HEK293 (cell line): ENCODE measurements around the gene ATP5MC2.

ENCODE experiments used
- GFI1B ChIP-seq: fragments of 450-650 bp; formaldehyde crosslinking; IDR thresholded peaks from 2 replicates; pipeline ENCODE4 v1.5.1; 2016; ENCODE audit warnings: missing biosample characterization, missing genetic modification characterization
- HOXA7 ChIP-seq: sonication (generic); formaldehyde crosslinking; IDR thresholded peaks from 2 replicates; pipeline ENCODE4 v1.8.1; 2022; ENCODE audit warnings: missing genetic modification reagents, borderline replicate concordance
- MZF1 ChIP-seq: fragments of 450-650 bp; formaldehyde crosslinking; IDR thresholded peaks from 2 replicates; pipeline ENCODE4 v1.5.1; 2017; ENCODE audit warnings: missing biosample characterization, missing genetic modification characterization, borderline replicate concordance
- OSR2 ChIP-seq: fragments of 450-650 bp; formaldehyde crosslinking; IDR thresholded peaks from 2 replicates; pipeline ENCODE4 v1.5.1; 2016; ENCODE audit warnings: missing biosample characterization, missing genetic modification characterization
- REPIN1 ChIP-seq: fragments of 450-650 bp; formaldehyde crosslinking; IDR thresholded peaks from 2 replicates; pipeline ENCODE4 v1.5.1; 2017; ENCODE audit warnings: missing biosample characterization, missing genetic modification characterization, low read depth
- SP3 ChIP-seq: fragments of 450-650 bp; formaldehyde crosslinking; IDR thresholded peaks from 2 replicates; pipeline ENCODE4 v1.5.1; 2016; ENCODE audit warnings: missing biosample characterization, missing genetic modification characterization
- YY2 ChIP-seq: fragments of 450-650 bp; formaldehyde crosslinking; IDR thresholded peaks from 2 replicates; pipeline ENCODE4 v1.5.1; 2016; ENCODE audit warnings: missing biosample characterization, missing genetic modification characterization
- ZFP37 ChIP-seq: fragments of 450-650 bp; formaldehyde crosslinking; IDR thresholded peaks from 2 replicates; pipeline ENCODE4 v1.5.1; 2016; ENCODE audit warnings: missing biosample characterization, missing genetic modification characterization
- ZNF112 ChIP-seq: fragments of 450-650 bp; formaldehyde crosslinking; IDR thresholded peaks from 2 replicates; pipeline ENCODE4 v1.5.0; 2017; ENCODE audit warnings: missing biosample characterization, missing genetic modification characterization
- ZNF140 ChIP-seq: fragments of 450-650 bp; formaldehyde crosslinking; IDR thresholded peaks from 2 replicates; pipeline ENCODE4 v1.5.1; 2016; ENCODE audit warnings: missing biosample characterization, missing genetic modification characterization
- ZNF16 ChIP-seq: fragments of 450-650 bp; formaldehyde crosslinking; IDR thresholded peaks from 2 replicates; pipeline ENCODE4 v1.5.1; 2016; ENCODE audit warnings: low read depth, missing biosample characterization, missing genetic modification characterization
- ZNF184 ChIP-seq: fragments of 450-650 bp; IDR thresholded peaks from 2 replicates; pipeline ENCODE4 v1.5.1; 2018; ENCODE audit warnings: missing biosample characterization, mild to moderate bottlenecking, missing genetic modification characterization
- ZNF202 ChIP-seq: fragments of 450-650 bp; formaldehyde crosslinking; IDR thresholded peaks from 2 replicates; pipeline ENCODE4 v1.5.1; 2016; ENCODE audit warnings: missing biosample characterization, missing genetic modification characterization, borderline replicate concordance
- ZNF266 ChIP-seq: fragments of 450-650 bp; formaldehyde crosslinking; IDR thresholded peaks from 2 replicates; pipeline ENCODE4 v1.5.1; 2016; ENCODE audit warnings: missing biosample characterization, missing genetic modification characterization, low read depth
- ZNF292 ChIP-seq: fragments of 450-650 bp; formaldehyde crosslinking; IDR thresholded peaks from 2 replicates; pipeline ENCODE4 v1.5.1; 2016; ENCODE audit warnings: low read depth, missing biosample characterization, missing genetic modification characterization, borderline replicate concordance
- ZNF404 ChIP-seq: fragments of 450-650 bp; formaldehyde crosslinking; IDR thresholded peaks from 2 replicates; pipeline ENCODE4 v1.5.1; 2017; ENCODE audit warnings: missing biosample characterization, missing genetic modification characterization
- ZNF501 ChIP-seq: fragments of 450-650 bp; formaldehyde crosslinking; IDR thresholded peaks from 2 replicates; pipeline ENCODE4 v1.5.1; 2016; ENCODE audit warnings: missing biosample characterization, missing genetic modification characterization
- ZNF529 ChIP-seq: fragments of 450-650 bp; formaldehyde crosslinking; IDR thresholded peaks from 2 replicates; pipeline ENCODE4 v1.5.1; 2017; ENCODE audit warnings: missing genetic modification characterization, missing biosample characterization; ENCODE audit not compliant: insufficient replicate concordance
- ZNF629 ChIP-seq: fragments of 450-650 bp; formaldehyde crosslinking; IDR thresholded peaks from 2 replicates; pipeline ENCODE4 v1.5.1; 2017; ENCODE audit warnings: missing biosample characterization, missing genetic modification characterization
- TF ChIP-seq, protein P1 (sequence below): fragments of 450-650 bp; formaldehyde crosslinking; IDR thresholded peaks from 2 replicates; pipeline ENCODE4 v1.5.1; 2016; ENCODE audit warnings: missing biosample characterization, missing genetic modification characterization
- TF ChIP-seq, protein P2 (sequence below): fragments of 450-650 bp; formaldehyde crosslinking; IDR thresholded peaks from 2 replicates; pipeline ENCODE4 v1.5.1; 2016; ENCODE audit warnings: missing biosample characterization, missing genetic modification characterization
- TF ChIP-seq, protein P3 (sequence below): fragments of 450-650 bp; formaldehyde crosslinking; IDR thresholded peaks from 2 replicates; pipeline ENCODE4 v1.5.1; 2016; ENCODE audit warnings: missing biosample characterization, missing genetic modification characterization
- TF ChIP-seq, protein P4 (sequence below): fragments of 450-650 bp; formaldehyde crosslinking; IDR thresholded peaks from 2 replicates; pipeline ENCODE4 v1.5.1; 2016; ENCODE audit warnings: missing biosample characterization, missing genetic modification characterization
- TF ChIP-seq, protein P5 (sequence below): fragments of 450-650 bp; formaldehyde crosslinking; IDR thresholded peaks from 2 replicates; pipeline ENCODE4 v1.5.1; 2016; ENCODE audit warnings: missing biosample characterization, missing genetic modification characterization
- TF ChIP-seq, protein P6 (sequence below): fragments of 450-650 bp; formaldehyde crosslinking; IDR thresholded peaks from 2 replicates; pipeline ENCODE4 v1.5.1; 2017; ENCODE audit warnings: missing biosample characterization, missing genetic modification characterization
- TF ChIP-seq, protein P7 (sequence below): fragments of 450-650 bp; formaldehyde crosslinking; IDR thresholded peaks from 2 replicates; pipeline ENCODE4 v1.5.1; 2016; ENCODE audit warnings: missing biosample characterization, missing genetic modification characterization

Gene ATP5MC2

DNA sequence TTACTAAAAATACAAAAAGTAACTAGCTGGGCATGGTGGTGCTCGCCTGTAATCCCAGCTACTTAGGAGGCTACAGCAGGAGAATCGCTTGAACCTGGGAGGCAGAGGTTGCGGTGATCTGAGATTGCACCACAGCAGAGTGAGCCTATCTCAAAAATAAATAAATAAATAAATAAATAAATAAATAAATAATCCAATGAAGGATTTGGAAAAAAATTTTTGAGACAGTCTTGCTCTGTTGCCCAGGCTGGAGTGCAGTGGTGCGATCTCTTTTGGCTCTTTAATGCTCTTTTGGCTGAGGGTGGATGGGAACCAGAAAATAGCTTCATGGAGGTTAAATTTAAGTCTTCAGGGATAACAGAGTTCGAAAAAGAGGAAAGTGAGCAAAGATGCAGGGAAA is 11.7 kb downstream of the ATP5MC2 start (continued):
- TF ChIP-seq, protein P1, sequence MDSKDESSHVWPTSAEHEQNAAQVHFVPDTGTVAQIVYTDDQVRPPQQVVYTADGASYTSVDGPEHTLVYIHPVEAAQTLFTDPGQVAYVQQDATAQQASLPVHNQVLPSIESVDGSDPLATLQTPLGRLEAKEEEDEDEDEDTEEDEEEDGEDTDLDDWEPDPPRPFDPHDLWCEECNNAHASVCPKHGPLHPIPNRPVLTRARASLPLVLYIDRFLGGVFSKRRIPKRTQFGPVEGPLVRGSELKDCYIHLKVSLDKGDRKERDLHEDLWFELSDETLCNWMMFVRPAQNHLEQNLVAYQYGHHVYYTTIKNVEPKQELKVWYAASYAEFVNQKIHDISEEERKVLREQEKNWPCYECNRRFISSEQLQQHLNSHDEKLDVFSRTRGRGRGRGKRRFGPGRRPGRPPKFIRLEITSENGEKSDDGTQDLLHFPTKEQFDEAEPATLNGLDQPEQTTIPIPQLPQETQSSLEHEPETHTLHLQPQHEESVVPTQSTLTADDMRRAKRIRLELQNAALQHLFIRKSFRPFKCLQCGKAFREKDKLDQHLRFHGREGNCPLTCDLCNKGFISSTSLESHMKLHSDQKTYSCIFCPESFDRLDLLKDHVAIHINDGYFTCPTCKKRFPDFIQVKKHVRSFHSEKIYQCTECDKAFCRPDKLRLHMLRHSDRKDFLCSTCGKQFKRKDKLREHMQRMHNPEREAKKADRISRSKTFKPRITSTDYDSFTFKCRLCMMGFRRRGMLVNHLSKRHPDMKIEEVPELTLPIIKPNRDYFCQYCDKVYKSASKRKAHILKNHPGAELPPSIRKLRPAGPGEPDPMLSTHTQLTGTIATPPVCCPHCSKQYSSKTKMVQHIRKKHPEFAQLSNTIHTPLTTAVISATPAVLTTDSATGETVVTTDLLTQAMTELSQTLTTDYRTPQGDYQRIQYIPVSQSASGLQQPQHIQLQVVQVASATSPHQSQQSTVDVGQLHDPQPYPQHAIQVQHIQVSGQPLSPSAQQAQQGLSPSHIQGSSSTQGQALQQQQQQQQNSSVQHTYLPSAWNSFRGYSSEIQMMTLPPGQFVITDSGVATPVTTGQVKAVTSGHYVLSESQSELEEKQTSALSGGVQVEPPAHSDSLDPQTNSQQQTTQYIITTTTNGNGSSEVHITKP (tag by site-specific recombination), result no peak
- 0 out of 2 replicates have a peak, but pooled peaks have one; percentile 33 for TF ChIP-seq ZNF16 (tag by site-specific recombination)
- TF ChIP-seq YY2 (tag by site-specific recombination), result no peak
- no peak for TF ChIP-seq SP3 (tag by site-specific recombination)
- TF ChIP-seq ZNF112, result no peak
- TF ChIP-seq, protein P2, sequence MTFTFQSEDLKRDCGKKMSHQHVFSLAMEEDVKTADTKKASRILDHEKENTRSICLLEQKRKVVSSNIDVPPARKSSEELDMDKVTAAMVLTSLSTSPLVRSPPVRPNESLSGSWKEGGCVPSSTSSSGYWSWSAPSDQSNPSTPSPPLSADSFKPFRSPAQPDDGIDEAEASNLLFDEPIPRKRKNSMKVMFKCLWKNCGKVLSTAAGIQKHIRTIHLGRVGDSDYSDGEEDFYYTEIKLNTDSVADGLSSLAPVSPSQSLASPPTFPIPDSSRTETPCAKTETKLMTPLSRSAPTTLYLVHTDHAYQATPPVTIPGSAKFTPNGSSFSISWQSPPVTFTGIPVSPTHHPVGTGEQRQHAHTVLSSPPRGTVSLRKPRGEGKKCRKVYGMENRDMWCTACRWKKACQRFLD (tag by site-specific recombination), result no peak
- no peak for TF ChIP-seq HOXA7
- peak; percentile 51; the same call in 1 of the 2 replicates for TF ChIP-seq ZNF501 (tag by site-specific recombination)
- TF ChIP-seq GFI1B (tag by site-specific recombination), result peak; percentile 28; the same call in 1 of the 2 replicates
- TF ChIP-seq ZNF202 (tag by site-specific recombination), result peak; percentile 87; the same call in 1 of the 2 replicates
- peak; percentile 22; the same call in 1 of the 2 replicates for TF ChIP-seq MZF1 (tag by site-specific recombination)
- TF ChIP-seq ZNF629 (tag by site-specific recombination), result peak; percentile 70
- TF ChIP-seq ZFP37, result 0 out of 2 replicates have a peak, but pooled peaks have one; percentile 67
- 0 out of 2 replicates have a peak, but pooled peaks have one; percentile 58 for TF ChIP-seq ZNF404
- no peak for TF ChIP-seq REPIN1 (tag by site-specific recombination)
- no peak for TF ChIP-seq OSR2
- TF ChIP-seq, protein P3, sequence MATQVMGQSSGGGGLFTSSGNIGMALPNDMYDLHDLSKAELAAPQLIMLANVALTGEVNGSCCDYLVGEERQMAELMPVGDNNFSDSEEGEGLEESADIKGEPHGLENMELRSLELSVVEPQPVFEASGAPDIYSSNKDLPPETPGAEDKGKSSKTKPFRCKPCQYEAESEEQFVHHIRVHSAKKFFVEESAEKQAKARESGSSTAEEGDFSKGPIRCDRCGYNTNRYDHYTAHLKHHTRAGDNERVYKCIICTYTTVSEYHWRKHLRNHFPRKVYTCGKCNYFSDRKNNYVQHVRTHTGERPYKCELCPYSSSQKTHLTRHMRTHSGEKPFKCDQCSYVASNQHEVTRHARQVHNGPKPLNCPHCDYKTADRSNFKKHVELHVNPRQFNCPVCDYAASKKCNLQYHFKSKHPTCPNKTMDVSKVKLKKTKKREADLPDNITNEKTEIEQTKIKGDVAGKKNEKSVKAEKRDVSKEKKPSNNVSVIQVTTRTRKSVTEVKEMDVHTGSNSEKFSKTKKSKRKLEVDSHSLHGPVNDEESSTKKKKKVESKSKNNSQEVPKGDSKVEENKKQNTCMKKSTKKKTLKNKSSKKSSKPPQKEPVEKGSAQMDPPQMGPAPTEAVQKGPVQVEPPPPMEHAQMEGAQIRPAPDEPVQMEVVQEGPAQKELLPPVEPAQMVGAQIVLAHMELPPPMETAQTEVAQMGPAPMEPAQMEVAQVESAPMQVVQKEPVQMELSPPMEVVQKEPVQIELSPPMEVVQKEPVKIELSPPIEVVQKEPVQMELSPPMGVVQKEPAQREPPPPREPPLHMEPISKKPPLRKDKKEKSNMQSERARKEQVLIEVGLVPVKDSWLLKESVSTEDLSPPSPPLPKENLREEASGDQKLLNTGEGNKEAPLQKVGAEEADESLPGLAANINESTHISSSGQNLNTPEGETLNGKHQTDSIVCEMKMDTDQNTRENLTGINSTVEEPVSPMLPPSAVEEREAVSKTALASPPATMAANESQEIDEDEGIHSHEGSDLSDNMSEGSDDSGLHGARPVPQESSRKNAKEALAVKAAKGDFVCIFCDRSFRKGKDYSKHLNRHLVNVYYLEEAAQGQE (tag by site-specific recombination), result peak; percentile 70
- TF ChIP-seq, protein P4, sequence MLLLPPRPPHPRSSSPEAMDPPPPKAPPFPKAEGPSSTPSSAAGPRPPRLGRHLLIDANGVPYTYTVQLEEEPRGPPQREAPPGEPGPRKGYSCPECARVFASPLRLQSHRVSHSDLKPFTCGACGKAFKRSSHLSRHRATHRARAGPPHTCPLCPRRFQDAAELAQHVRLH, result 0 out of 2 replicates have a peak, but pooled peaks have one; percentile 46
- TF ChIP-seq ZNF292, result peak; percentile 61; the same call in 1 of the 2 replicates
- TF ChIP-seq, protein P5, sequence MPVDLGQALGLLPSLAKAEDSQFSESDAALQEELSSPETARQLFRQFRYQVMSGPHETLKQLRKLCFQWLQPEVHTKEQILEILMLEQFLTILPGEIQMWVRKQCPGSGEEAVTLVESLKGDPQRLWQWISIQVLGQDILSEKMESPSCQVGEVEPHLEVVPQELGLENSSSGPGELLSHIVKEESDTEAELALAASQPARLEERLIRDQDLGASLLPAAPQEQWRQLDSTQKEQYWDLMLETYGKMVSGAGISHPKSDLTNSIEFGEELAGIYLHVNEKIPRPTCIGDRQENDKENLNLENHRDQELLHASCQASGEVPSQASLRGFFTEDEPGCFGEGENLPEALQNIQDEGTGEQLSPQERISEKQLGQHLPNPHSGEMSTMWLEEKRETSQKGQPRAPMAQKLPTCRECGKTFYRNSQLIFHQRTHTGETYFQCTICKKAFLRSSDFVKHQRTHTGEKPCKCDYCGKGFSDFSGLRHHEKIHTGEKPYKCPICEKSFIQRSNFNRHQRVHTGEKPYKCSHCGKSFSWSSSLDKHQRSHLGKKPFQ (tag by site-specific recombination), result 0 out of 2 replicates have a peak, but pooled peaks have one; percentile 22
- peak; percentile 81 for TF ChIP-seq ZNF266 (tag by site-specific recombination)
- TF ChIP-seq, protein P6, sequence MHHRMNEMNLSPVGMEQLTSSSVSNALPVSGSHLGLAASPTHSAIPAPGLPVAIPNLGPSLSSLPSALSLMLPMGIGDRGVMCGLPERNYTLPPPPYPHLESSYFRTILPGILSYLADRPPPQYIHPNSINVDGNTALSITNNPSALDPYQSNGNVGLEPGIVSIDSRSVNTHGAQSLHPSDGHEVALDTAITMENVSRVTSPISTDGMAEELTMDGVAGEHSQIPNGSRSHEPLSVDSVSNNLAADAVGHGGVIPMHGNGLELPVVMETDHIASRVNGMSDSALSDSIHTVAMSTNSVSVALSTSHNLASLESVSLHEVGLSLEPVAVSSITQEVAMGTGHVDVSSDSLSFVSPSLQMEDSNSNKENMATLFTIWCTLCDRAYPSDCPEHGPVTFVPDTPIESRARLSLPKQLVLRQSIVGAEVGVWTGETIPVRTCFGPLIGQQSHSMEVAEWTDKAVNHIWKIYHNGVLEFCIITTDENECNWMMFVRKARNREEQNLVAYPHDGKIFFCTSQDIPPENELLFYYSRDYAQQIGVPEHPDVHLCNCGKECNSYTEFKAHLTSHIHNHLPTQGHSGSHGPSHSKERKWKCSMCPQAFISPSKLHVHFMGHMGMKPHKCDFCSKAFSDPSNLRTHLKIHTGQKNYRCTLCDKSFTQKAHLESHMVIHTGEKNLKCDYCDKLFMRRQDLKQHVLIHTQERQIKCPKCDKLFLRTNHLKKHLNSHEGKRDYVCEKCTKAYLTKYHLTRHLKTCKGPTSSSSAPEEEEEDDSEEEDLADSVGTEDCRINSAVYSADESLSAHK, result 0 out of 2 replicates have a peak, but pooled peaks have one; percentile 17
- peak; percentile 96 for TF ChIP-seq ZNF140
- TF ChIP-seq, protein P7, sequence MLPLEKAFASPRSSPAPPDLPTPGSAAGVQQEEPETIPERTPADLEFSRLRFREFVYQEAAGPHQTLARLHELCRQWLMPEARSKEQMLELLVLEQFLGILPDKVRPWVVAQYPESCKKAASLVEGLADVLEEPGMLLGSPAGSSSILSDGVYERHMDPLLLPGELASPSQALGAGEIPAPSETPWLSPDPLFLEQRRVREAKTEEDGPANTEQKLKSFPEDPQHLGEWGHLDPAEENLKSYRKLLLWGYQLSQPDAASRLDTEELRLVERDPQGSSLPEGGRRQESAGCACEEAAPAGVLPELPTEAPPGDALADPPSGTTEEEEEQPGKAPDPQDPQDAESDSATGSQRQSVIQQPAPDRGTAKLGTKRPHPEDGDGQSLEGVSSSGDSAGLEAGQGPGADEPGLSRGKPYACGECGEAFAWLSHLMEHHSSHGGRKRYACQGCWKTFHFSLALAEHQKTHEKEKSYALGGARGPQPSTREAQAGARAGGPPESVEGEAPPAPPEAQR (tag by site-specific recombination), result no peak
- peak; percentile 32 for TF ChIP-seq ZNF529 (tag by site-specific recombination)
- TF ChIP-seq ZNF184, result no peak
